ENCODE data around the gene EYS.

The EYS gene

DNA sequence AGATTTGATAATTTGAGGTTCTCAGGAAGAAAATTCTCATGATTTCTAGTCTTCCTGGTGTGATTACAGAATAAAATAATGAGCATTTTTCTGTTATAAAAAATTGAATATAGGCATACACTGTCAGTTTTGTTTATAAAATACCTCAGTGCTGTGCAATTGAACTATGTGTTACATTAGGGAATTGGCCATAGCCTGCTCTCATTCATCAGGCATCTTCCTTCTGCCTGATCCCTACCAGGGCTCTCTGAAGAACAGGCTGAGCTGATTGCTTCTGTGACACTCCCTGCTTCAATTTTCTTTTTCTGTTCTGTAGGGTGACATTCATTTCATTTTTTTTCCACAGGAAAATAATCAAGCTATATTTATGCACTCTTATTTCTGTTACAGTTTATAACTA is 1908.6 kb downstream of the EYS start:
- no peak for DNase-seq (ENCODE audit: low read depth)

DNA sequence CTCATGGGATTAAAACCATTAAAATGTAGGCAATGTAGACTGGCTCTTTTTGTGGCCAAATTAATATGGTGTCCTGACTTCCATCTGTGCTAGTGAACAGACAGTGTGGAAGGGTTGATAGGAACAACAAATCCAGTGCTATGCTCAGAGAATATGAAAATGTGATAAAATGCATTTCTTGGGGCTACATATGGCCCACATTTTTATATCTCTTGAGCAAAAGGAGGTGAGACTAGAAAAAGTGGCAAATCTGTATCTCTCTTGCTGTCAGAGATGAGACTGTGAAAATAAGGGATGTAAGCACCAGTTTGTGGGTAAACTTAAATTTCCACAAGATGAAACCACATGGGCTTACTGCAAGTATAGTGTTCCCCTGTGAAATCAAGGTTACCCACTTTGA is 1909.3 kb downstream of the EYS start:
- DNase-seq (ENCODE audit: low read depth) = no peak
- no peak overlapping the region for H3K4me3 ChIP-seq (ENCODE audit: low read depth, low read length)
- TF ChIP-seq POLR2A (IDR thresholded peaks at IDR 0.05; ENCODE audit: extremely low read depth, insufficient read length) (no peak), MYC (IDR thresholded peaks at IDR 0.05; ENCODE audit: low read depth, low read length) (no peak)
- TF ChIP-seq, protein P1, sequence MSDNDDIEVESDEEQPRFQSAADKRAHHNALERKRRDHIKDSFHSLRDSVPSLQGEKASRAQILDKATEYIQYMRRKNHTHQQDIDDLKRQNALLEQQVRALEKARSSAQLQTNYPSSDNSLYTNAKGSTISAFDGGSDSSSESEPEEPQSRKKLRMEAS (IDR thresholded peaks at IDR 0.05; ENCODE audit: low read depth, low read length) = no peak
- TF ChIP-seq, protein P2, sequence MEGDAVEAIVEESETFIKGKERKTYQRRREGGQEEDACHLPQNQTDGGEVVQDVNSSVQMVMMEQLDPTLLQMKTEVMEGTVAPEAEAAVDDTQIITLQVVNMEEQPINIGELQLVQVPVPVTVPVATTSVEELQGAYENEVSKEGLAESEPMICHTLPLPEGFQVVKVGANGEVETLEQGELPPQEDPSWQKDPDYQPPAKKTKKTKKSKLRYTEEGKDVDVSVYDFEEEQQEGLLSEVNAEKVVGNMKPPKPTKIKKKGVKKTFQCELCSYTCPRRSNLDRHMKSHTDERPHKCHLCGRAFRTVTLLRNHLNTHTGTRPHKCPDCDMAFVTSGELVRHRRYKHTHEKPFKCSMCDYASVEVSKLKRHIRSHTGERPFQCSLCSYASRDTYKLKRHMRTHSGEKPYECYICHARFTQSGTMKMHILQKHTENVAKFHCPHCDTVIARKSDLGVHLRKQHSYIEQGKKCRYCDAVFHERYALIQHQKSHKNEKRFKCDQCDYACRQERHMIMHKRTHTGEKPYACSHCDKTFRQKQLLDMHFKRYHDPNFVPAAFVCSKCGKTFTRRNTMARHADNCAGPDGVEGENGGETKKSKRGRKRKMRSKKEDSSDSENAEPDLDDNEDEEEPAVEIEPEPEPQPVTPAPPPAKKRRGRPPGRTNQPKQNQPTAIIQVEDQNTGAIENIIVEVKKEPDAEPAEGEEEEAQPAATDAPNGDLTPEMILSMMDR (IDR thresholded peaks at IDR 0.05; ENCODE audit: low read depth, low read length) = no peak

More for the DNA sequence above, 1908.6 kb downstream of the EYS start:
- H3K4me3 ChIP-seq (ENCODE audit: low read depth, low read length) = no peak overlapping the region
- TF ChIP-seq, protein P1 (IDR thresholded peaks at IDR 0.05; ENCODE audit: low read depth, low read length) = no peak

DNA sequence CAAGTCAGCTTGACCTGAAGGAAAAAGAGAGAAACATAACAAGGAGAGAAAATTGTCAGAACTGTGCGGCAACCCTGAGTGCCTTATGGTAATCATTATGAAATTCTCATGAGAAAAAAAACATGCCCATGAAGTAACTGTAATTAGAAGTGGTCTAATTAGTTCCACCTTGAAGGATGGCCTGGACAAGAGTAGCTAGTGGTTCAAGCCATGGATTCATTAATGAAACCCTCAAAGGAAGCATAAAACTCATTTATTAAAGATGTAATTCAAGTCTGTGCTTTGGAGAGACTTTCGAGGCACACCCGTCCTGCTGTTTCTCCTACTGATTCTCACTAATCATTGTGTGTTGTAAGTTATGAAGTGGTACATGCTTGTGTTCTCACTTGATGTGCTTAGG is 1911.2 kb downstream of the EYS start:
- TF ChIP-seq, protein P2 (IDR thresholded peaks at IDR 0.05; ENCODE audit: low read depth, low read length) = no peak
- no peak for TF ChIP-seq MYC (IDR thresholded peaks at IDR 0.05; ENCODE audit: low read depth, low read length)
- TF ChIP-seq POLR2A (IDR thresholded peaks at IDR 0.05; ENCODE audit: extremely low read depth, insufficient read length) = no peak
- TF ChIP-seq, protein P1 (IDR thresholded peaks at IDR 0.05; ENCODE audit: low read depth, low read length) = no peak
- DNase-seq (ENCODE audit: low read depth) = no peak
- H3K4me3 ChIP-seq (ENCODE audit: low read depth, low read length) = no peak overlapping the region

DNA sequence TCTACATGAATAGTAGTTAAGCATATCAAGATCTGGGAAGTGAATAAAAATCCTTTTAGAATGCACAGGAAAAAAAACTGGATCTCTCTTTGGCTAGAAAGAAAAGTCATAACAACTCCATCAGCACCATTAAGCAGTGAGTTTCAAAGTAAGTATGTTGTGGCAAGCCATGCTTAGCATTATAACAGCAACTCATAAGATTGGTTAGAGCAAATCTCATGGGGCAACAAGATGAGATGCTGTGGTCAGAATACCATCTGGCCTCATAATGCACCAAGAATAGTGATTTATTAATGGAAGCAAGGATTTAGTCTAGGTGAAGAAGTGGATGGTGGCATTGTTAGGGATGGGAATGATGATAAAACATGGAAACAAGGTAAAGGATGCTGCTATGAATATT is 1912.0 kb downstream of the EYS start:
- no peak overlapping the region for H3K4me3 ChIP-seq (ENCODE audit: low read depth, low read length)
- DNase-seq (ENCODE audit: low read depth) = no peak
- TF ChIP-seq MYC (IDR thresholded peaks at IDR 0.05; ENCODE audit: low read depth, low read length) (no peak), POLR2A (IDR thresholded peaks at IDR 0.05; ENCODE audit: extremely low read depth, insufficient read length) (no peak)
- TF ChIP-seq, protein P2 (IDR thresholded peaks at IDR 0.05; ENCODE audit: low read depth, low read length) = no peak
- TF ChIP-seq, protein P1 (IDR thresholded peaks at IDR 0.05; ENCODE audit: low read depth, low read length) = no peak

DNA sequence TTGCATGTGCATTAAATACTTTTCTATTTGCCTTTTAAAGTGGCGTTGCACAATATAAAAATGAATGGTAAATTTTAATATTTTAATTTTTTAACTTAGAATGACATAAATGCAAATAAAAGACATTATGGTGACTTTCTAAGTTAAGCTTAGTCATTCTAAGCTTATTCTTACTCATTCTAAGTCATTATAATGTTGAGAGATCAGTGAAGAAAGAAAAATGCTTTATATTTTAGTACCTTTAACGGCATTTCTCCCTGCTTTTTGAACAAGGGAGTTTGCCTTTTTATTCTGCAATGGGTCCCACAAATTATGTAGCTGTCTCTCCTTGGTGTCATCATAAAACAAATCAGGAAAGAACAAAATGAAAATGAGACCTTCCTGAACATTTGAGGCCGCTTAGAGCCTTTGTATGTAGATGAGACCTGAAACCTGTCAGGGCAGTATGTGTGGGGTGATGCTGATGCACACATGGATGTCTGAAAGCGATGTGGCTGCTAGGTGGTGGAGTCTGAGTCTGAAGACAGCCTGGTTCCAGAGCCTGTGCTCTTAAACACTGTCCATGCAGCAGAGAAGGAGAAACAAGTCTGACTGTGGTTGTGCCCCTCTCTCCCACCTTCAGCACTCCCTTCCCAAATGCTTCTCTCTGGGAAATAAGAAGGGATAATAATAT is 1913.4 kb downstream of the EYS start:
- H3K4me3 ChIP-seq (ENCODE audit: low read depth, low read length) = no peak overlapping the region
- no peak for DNase-seq (ENCODE audit: low read depth)
- TF ChIP-seq, protein P1 (IDR thresholded peaks at IDR 0.05; ENCODE audit: low read depth, low read length) = no peak
- TF ChIP-seq POLR2A (IDR thresholded peaks at IDR 0.05; ENCODE audit: extremely low read depth, insufficient read length) (no peak), MYC (IDR thresholded peaks at IDR 0.05; ENCODE audit: low read depth, low read length) (no peak)
- TF ChIP-seq, protein P2 (IDR thresholded peaks at IDR 0.05; ENCODE audit: low read depth, low read length) = no peak

DNA sequence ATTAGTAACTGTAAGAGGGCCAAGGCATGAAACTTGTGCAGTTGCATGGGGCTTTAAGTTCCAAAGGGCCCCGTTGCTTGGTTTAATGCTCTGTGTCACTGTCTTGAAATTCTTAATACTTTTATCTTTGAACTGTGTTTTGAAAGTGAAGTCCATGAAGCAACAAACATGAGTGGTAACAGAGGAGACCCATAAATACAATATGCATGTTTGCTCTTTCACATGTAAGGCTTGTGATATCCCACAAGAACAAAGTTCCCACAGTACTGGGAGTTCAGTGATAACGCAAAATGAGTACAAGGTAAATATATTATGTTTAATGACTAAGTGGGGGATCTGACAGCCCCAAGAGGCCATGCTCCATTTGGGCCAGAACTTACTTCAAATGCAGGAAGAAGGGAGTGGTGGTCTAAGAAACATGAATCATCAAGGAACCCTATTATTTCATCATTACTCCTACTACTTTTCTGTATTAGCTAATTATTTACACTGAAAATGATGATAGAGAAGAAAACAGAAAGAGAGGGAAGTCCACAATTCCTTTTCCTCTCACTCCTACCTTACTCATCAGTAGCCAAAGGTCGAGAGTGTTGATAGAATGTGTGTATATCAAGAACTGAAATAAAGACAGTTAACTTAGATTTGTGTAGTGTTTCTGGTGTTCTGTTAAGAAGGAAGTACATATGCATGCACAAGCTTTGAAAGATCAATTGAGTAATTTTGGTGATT is 1914.1 kb downstream of the EYS start:
- no peak overlapping the region for H3K4me3 ChIP-seq (ENCODE audit: low read depth, low read length)
- TF ChIP-seq, protein P1 (IDR thresholded peaks at IDR 0.05; ENCODE audit: low read depth, low read length) = no peak
- TF ChIP-seq POLR2A (IDR thresholded peaks at IDR 0.05; ENCODE audit: extremely low read depth, insufficient read length) (no peak), MYC (IDR thresholded peaks at IDR 0.05; ENCODE audit: low read depth, low read length) (no peak)
- DNase-seq (ENCODE audit: low read depth) = no peak
